Heart left ventricle (tissue), 16 donors: ENCODE measurements around the gene EML1. TPM values are rescaled to one million over a fixed set of nuclear protein-coding genes. Genes with fewer than 3 reads are reported as not detected.

Source experiments
- ATAC-seq, 4 donors: fragments of 200-7000 bp; cut with Tn5 transposase; one replicate each; pipeline ENCODE4 v1.9.1; 2020 to 2022; ENCODE audit warnings: moderate library complexity in 4 of 4, mild to moderate bottlenecking in 3 of 4, moderate number of reproducible peaks in 1 of 4
- DNase-seq, 5 donors: peaks; one replicate each; pipeline ENCODE4 v3.0.0-alpha.2; 2020
- H3K27ac ChIP-seq, 12 donors: fragments of 200-600 bp; sonication (generic) in 4 of 12; one replicate each; pipeline versions ENCODE4 v1.5.0 to v1.8.0; 2016 to 2022; ENCODE audit warnings: mild to moderate bottlenecking in 2 of 12
- H3K27me3 ChIP-seq, 9 donors: fragments of 200-600 bp; sonication (generic) in 2 of 9; one replicate each; pipeline versions ENCODE4 v1.5.1 to v1.8.0; 2016 to 2022; ENCODE audit warnings: mild to moderate bottlenecking in 3 of 9
- H3K36me3 ChIP-seq, 9 donors: fragments of 200-600 bp; sonication (generic) in 2 of 9; one replicate each; pipeline versions ENCODE4 v1.5.0 to v1.8.0; 2018 to 2022; ENCODE audit warnings: mild to moderate bottlenecking in 2 of 9
- H3K4me1 ChIP-seq, 12 donors: fragments of 200-600 bp; sonication (generic) in 4 of 12; one replicate each; pipeline versions ENCODE4 v1.5.0 to v1.8.0; 2016 to 2022; ENCODE audit warnings: mild to moderate bottlenecking in 3 of 12
- H3K4me3 ChIP-seq, 12 donors: fragments of 200-600 bp; sonication (generic) in 4 of 12; one replicate each; pipeline versions ENCODE4 v1.5.0 to v1.8.0; 2017 to 2022; ENCODE audit warnings: mild to moderate bottlenecking in 9 of 12, moderate library complexity in 4 of 12
- H3K9me3 ChIP-seq, 12 donors: fragments of 200-600 bp; sonication (generic) in 4 of 12; one replicate each; pipeline versions ENCODE4 v1.5.0 to v1.8.0; 2016 to 2022; ENCODE audit warnings: mild to moderate bottlenecking in 1 of 12
- CTCF ChIP-seq, 12 donors: fragments of 200-600 bp; sonication (generic) in 4 of 12; IDR thresholded peaks; one replicate each; pipeline versions ENCODE4 v1.5.0 to v1.8.0; 2018 to 2022; ENCODE audit warnings: antibody characterized with exemption in 12 of 12, mild to moderate bottlenecking in 5 of 12
- POLR2A ChIP-seq, 2 donors: fragments of 450-650 bp; IDR thresholded peaks; one replicate each; pipeline ENCODE4 v1.6.1; 2017; ENCODE audit warnings: antibody characterized with exemption in 2 of 2, mild to moderate bottlenecking in 2 of 2, moderate library complexity in 2 of 2
- WGBS, 4 donors: extraction: QIAGEN DNeasy Blood & Tissue Kit in 2 of 4; methylation state at CpG; one replicate each; pipeline versions ENCODE4 v1.1.5 to v1.1.7; 2013 to 2018; 5-methylcytosine and 5-hydroxymethylcytosine counted together
- intact Hi-C, 10 donors: fragments of 100-400 bp; cut with DNase I; formaldehyde crosslinking; loops; one replicate each; pipeline versions ENCODE4 v1.11.1 to v1.14.2; 2022
- polyA plus RNA-seq, 2 donors: library from polyadenylated mRNA; stranded (reverse); fragments of 200-250 nt; gene quantifications; one replicate each; pipeline ENCODE4 v1.2.3, GENCODE V29; 2013
- total RNA-seq, 9 donors: library from RNA; depleted of rRNA in 2 of 9; stranded (reverse); fragments of >200 nt in 2 of 9; fragmentation: NEBNext Ultra II Directional in 3 of 9; extraction: Animal tissue kit (Norgen Biotek cat#: 25700) in 3 of 9; gene quantifications; one replicate each; pipeline versions ENCODE4 v1.1.0 to v1.2.4, GENCODE V29; 2016 to 2023
- donor health status: ischemic (EF 13 %, LVEDD 7.1; RV severe dilation, severe dysfunction).
- donor health status: healthy with polysubstance abuse.
- donor health status: DM: no; HTN: yes; CAD: no.
- donor health status: DM: no; HTN: no; CAD: no.
- donor health status: ischemic (EF 25% LVEDD 6.9; RV normal size, moderate dysfunction).
- donor health status: ischemic (EF 25% LVEDD 5.7; RV mildly dilated, moderate dysfunction).
- donor health status: healthy.
- donor health status: DM: yes; HTN: yes; CAD: no.
- donor health status: ischemic (EF 35%, LVEDD 5.7; RV mildly dilated, moderate dysfunction).
- donor health status: nonischemic (EF 11% LVEDD 7.7; RV severe dilation, severe dysfunction).
- donor health status: DM: yes; HTN: yes; CAD: no.
- donor health status: PGD.
- donor health status: ischemic (EF 29% LVEDD 5.4; RV normal size, mild dysfunction).
- donor health status: nonischemic (EF 23%, LVEDD 6.1; RV moderate dilation, normal function).

The EML1 gene
- total and polyA plus RNA-seq, 11 donors: 7.4 to 49.7 (median 39.3) TPM

GRCh38 chr14:99837822-99838221, 44.6 kb downstream of the EML1 start:
- Histone ChIP-seq H3K27ac (no peak overlapping the region), H3K36me3 (no peaks in the 10 kb centered on the region), H3K9me3 (no peaks in the 10 kb centered on the region), H3K27me3 (no peaks in the 10 kb centered on the region), H3K4me3 (no peak overlapping the region), H3K4me1 (peaks cover 0 to 44% (median 16%) of the 10 kb centered on the region in 12 donors)
- DNase-seq (no peak), ATAC-seq (no peak)
- intact Hi-C loops: no loop called here
- TF ChIP-seq POLR2A (IDR thresholded peaks at IDR 0.05): no peak
- no peak for TF ChIP-seq CTCF (IDR thresholded peaks at IDR 0.05)
- WGBS, 4 donors: 91 to 99% (median 94%) methylated on average over 2 of the region's 2 CpGs

GRCh38 chr14:99838639-99839134, 45.5 kb downstream of the EML1 start:
- ATAC-seq (no peak), DNase-seq (no peak)
- no peak for TF ChIP-seq POLR2A (IDR thresholded peaks at IDR 0.05)
- no peak for TF ChIP-seq CTCF (IDR thresholded peaks at IDR 0.05)
- Histone ChIP-seq H3K27ac (no peak overlapping the region), H3K36me3 (no peaks in the 10 kb centered on the region), H3K4me3 (no peak overlapping the region), H3K27me3 (no peaks in the 10 kb centered on the region), H3K4me1 (peaks cover 0 to 44% (median 16%) of the 10 kb centered on the region in 12 donors), H3K9me3 (no peaks in the 10 kb centered on the region)
- intact Hi-C loops: no loop called here
- WGBS, 4 donors: 53 to 81% (median 67%) methylated on average over 14 of the region's 14 CpGs

GRCh38 chr14:99839696-99840095, 46.5 kb downstream of the EML1 start:
- ATAC-seq (peak in 2 of 4 donors; percentile 57 to 69), DNase-seq (peak in 2 of 5 donors; percentile 43 to 50)
- Histone ChIP-seq H3K4me3 (no peak overlapping the region), H3K27me3 (no peaks in the 10 kb centered on the region), H3K36me3 (no peaks in the 10 kb centered on the region), H3K9me3 (no peaks in the 10 kb centered on the region), H3K27ac (peak overlapping the region in 1 of 12 donors; percentile 22), H3K4me1 (peaks cover 0 to 44% (median 16%) of the 10 kb centered on the region in 12 donors)
- WGBS, 4 donors: 63 to 71% (median 71%) methylated on average over 8 of the region's 8 CpGs
- TF ChIP-seq POLR2A (IDR thresholded peaks at IDR 0.05) (no peak), CTCF (IDR thresholded peaks at IDR 0.05) (no peak)
- intact Hi-C loops: no loop called here

GRCh38 chr14:99840265-99840664, 47.1 kb downstream of the EML1 start:
- 86 to 89% (median 88%) methylated on average over 6 of the region's 6 CpGs for WGBS, 4 donors
- H3K27ac ChIP-seq: peak overlapping the region in 2 of 12 donors; percentile 22
- H3K4me1 ChIP-seq: peaks cover 0 to 44% (median 16%) of the 10 kb centered on the region in 12 donors
- no peaks in the 10 kb centered on the region for H3K27me3 ChIP-seq
- TF ChIP-seq POLR2A (IDR thresholded peaks at IDR 0.05) (no peak), CTCF (IDR thresholded peaks at IDR 0.05) (no peak)
- intact Hi-C loops: no loop called here
- no peak overlapping the region for H3K4me3 ChIP-seq
- no peaks in the 10 kb centered on the region for H3K9me3 ChIP-seq
- no peak for DNase-seq
- H3K36me3 ChIP-seq: no peaks in the 10 kb centered on the region
- ATAC-seq: peak in 2 of 4 donors; percentile 44 to 50
